K562 (cell line): ENCODE data around the gene ITSN2. TPM values are rescaled to one million over a fixed set of nuclear protein-coding genes. Genes with fewer than 3 reads are reported as not detected.
A peak's percentile ranks its signal among the peaks of the same experiment; 100 is the strongest.

ENCODE experiments used
- ESRRB ChIP-seq: fragments of 250-450 bp; sonication (Bioruptor Pico); IDR thresholded peaks from 2 replicates; pipeline ENCODE4 v1.5.0; 2020; ENCODE audit warnings: mild to moderate bottlenecking, moderate library complexity, borderline replicate concordance
- FIP1L1 ChIP-seq: fragments of 200-400 bp; formaldehyde crosslinking; IDR thresholded peaks from 2 replicates; pipeline ENCODE4 v1.6.1; 2018; ENCODE audit warnings: mild to moderate bottlenecking, low read depth, low read length; ENCODE audit not compliant: poor library complexity, severe bottlenecking
- GABPB2 ChIP-seq: fragments of 250-450 bp; sonication (Bioruptor Pico); conservative IDR thresholded peaks from 2 replicates; pipeline ENCODE4 v1.5.1; 2021; ENCODE audit warnings: mild to moderate bottlenecking
- GATA2 ChIP-seq: sonication (generic); formaldehyde crosslinking; IDR thresholded peaks from 2 replicates; pipeline ENCODE4 v1.4.0; 2020; ENCODE audit warnings: mild to moderate bottlenecking, missing genetic modification reagents
- LEF1 ChIP-seq: fragments of 450-650 bp; IDR thresholded peaks from 2 replicates; pipeline ENCODE4 v1.6.1; 2016; ENCODE audit warnings: mild to moderate bottlenecking
- MTF1 ChIP-seq: fragments of 250-450 bp; sonication (Bioruptor Pico); IDR thresholded peaks from 2 replicates; pipeline ENCODE4 v1.9.0; 2021; ENCODE audit warnings: moderate library complexity, mild to moderate bottlenecking, inconsistent platforms, borderline replicate concordance
- NFIC ChIP-seq: fragments of 450-650 bp; IDR thresholded peaks from 2 replicates; pipeline ENCODE4 v1.6.1; 2017; ENCODE audit warnings: mild to moderate bottlenecking, inconsistent platforms
- PTTG1 ChIP-seq: fragments of 450-650 bp; IDR thresholded peaks from 2 replicates; pipeline ENCODE4 v1.6.1; 2016; ENCODE audit warnings: low read depth, mild to moderate bottlenecking, missing genetic modification characterization, missing compliant biosample characterization
- ZNF146 ChIP-seq: IDR thresholded peaks from one replicate; pipeline ENCODE4 v1.6.1; 2018; ENCODE audit warnings: missing compliant biosample characterization; ENCODE audit not compliant: unreplicated experiment
- polyA plus RNA-seq, 8 experiments: library from polyadenylated mRNA; depleted of rRNA in 4 of 8; stranded (reverse) in 5 of 8; unstranded in 3 of 8; fragments of >200 nt; fragmentation: Nextera tagmentation in 2 of 8; fragmentation: Illumina TruSeq in 1 of 8; extraction: Ambion mirVana in 2 of 8; extraction: Trizol in 1 of 8; gene quantifications; 2 replicates each; pipeline versions ENCODE4 v1.2.1 to v1.2.3, GENCODE V29; 2011 to 2014; ENCODE audit warnings: inconsistent platforms in 1 of 8, missing spikeins in 1 of 8
- total RNA-seq, 7 experiments: library from RNA; depleted of rRNA in 6 of 7; stranded (reverse); fragments of >200 nt in 6 of 7; fragmentation: Illumina TruSeq in 2 of 7; extraction: Trizol in 2 of 7; gene quantifications; 2 replicates each; pipeline versions ENCODE4 v1.2.1 to v1.2.3, GENCODE V29; 2011 to 2021; ENCODE audit warnings: low replicate concordance in 1 of 7
- TF ChIP-seq, protein P1 (sequence below): fragments of 250-450 bp; sonication (Bioruptor Pico); IDR thresholded peaks from 2 replicates; pipeline ENCODE4 v1.4.0; 2020; ENCODE audit warnings: mild to moderate bottlenecking
- TF ChIP-seq, protein P2 (sequence below): fragments of 450-650 bp; IDR thresholded peaks from 2 replicates; pipeline ENCODE4 v1.6.1; 2016; ENCODE audit warnings: mild to moderate bottlenecking, moderate library complexity

ITSN2 gene
- total and polyA plus RNA-seq, 9 of the 15 experiments (the other 6 are each of a cell fraction or from before 2014, with no cell fraction given) = 6.6 to 19.9 (median 15.2) TPM

DNA sequence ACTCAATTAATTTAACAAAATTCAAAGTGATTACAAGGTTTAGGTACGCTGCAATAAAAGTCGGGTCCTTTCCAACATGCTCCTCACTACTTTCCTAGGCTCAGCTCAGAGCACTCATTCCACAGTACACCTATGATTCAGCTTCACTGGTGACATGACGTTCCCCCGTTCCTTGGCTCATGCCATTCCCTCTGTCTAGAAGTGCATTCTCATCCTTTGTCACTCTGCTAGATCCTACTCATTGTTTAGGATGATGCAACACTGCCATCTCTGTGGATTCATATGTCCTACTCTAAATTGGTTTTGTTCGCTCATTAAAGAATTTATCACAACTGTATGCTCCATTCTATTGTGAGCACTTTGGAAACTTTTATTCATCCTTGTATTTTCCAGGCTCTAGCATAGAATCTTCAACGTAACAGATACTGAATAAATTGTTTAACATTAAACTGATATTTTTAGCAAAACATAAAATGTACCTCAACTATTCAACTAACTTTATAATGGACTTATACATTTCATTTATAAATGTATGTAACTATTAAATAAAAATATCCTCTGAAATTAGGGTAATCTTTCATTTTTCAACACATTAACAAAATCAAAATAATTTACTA lies 106.9 kb downstream of the ITSN2 start (continued):
- TF ChIP-seq MTF1 (no peak), PTTG1 (tag) (no peak), GATA2 (CRISPR knock-in tag) (no peak), GABPB2 (CRISPR knock-in tag) (no peak), ZNF146 (CRISPR knock-in tag) (no peak), ESRRB (CRISPR knock-in tag) (no peak), NFIC (peak; percentile 45; the same call in 1 of the 2 replicates), LEF1 (peak; percentile 60; the same call in 1 of the 2 replicates), FIP1L1 (no peak)
- TF ChIP-seq, protein P1, sequence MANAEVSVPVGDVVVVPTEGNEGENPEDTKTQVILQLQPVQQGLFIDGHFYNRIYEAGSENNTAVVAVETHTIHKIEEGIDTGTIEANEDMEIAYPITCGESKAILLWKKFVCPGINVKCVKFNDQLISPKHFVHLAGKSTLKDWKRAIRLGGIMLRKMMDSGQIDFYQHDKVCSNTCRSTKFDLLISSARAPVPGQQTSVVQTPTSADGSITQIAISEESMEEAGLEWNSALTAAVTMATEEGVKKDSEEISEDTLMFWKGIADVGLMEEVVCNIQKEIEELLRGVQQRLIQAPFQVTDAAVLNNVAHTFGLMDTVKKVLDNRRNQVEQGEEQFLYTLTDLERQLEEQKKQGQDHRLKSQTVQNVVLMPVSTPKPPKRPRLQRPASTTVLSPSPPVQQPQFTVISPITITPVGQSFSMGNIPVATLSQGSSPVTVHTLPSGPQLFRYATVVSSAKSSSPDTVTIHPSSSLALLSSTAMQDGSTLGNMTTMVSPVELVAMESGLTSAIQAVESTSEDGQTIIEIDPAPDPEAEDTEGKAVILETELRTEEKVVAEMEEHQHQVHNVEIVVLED (CRISPR knock-in tag) = no peak
- TF ChIP-seq, protein P2, sequence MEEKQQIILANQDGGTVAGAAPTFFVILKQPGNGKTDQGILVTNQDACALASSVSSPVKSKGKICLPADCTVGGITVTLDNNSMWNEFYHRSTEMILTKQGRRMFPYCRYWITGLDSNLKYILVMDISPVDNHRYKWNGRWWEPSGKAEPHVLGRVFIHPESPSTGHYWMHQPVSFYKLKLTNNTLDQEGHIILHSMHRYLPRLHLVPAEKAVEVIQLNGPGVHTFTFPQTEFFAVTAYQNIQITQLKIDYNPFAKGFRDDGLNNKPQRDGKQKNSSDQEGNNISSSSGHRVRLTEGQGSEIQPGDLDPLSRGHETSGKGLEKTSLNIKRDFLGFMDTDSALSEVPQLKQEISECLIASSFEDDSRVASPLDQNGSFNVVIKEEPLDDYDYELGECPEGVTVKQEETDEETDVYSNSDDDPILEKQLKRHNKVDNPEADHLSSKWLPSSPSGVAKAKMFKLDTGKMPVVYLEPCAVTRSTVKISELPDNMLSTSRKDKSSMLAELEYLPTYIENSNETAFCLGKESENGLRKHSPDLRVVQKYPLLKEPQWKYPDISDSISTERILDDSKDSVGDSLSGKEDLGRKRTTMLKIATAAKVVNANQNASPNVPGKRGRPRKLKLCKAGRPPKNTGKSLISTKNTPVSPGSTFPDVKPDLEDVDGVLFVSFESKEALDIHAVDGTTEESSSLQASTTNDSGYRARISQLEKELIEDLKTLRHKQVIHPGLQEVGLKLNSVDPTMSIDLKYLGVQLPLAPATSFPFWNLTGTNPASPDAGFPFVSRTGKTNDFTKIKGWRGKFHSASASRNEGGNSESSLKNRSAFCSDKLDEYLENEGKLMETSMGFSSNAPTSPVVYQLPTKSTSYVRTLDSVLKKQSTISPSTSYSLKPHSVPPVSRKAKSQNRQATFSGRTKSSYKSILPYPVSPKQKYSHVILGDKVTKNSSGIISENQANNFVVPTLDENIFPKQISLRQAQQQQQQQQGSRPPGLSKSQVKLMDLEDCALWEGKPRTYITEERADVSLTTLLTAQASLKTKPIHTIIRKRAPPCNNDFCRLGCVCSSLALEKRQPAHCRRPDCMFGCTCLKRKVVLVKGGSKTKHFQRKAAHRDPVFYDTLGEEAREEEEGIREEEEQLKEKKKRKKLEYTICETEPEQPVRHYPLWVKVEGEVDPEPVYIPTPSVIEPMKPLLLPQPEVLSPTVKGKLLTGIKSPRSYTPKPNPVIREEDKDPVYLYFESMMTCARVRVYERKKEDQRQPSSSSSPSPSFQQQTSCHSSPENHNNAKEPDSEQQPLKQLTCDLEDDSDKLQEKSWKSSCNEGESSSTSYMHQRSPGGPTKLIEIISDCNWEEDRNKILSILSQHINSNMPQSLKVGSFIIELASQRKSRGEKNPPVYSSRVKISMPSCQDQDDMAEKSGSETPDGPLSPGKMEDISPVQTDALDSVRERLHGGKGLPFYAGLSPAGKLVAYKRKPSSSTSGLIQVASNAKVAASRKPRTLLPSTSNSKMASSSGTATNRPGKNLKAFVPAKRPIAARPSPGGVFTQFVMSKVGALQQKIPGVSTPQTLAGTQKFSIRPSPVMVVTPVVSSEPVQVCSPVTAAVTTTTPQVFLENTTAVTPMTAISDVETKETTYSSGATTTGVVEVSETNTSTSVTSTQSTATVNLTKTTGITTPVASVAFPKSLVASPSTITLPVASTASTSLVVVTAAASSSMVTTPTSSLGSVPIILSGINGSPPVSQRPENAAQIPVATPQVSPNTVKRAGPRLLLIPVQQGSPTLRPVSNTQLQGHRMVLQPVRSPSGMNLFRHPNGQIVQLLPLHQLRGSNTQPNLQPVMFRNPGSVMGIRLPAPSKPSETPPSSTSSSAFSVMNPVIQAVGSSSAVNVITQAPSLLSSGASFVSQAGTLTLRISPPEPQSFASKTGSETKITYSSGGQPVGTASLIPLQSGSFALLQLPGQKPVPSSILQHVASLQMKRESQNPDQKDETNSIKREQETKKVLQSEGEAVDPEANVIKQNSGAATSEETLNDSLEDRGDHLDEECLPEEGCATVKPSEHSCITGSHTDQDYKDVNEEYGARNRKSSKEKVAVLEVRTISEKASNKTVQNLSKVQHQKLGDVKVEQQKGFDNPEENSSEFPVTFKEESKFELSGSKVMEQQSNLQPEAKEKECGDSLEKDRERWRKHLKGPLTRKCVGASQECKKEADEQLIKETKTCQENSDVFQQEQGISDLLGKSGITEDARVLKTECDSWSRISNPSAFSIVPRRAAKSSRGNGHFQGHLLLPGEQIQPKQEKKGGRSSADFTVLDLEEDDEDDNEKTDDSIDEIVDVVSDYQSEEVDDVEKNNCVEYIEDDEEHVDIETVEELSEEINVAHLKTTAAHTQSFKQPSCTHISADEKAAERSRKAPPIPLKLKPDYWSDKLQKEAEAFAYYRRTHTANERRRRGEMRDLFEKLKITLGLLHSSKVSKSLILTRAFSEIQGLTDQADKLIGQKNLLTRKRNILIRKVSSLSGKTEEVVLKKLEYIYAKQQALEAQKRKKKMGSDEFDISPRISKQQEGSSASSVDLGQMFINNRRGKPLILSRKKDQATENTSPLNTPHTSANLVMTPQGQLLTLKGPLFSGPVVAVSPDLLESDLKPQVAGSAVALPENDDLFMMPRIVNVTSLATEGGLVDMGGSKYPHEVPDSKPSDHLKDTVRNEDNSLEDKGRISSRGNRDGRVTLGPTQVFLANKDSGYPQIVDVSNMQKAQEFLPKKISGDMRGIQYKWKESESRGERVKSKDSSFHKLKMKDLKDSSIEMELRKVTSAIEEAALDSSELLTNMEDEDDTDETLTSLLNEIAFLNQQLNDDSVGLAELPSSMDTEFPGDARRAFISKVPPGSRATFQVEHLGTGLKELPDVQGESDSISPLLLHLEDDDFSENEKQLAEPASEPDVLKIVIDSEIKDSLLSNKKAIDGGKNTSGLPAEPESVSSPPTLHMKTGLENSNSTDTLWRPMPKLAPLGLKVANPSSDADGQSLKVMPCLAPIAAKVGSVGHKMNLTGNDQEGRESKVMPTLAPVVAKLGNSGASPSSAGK = peak; percentile 52
